CD4-positive, alpha-beta memory T cell (primary cell): ENCODE measurements around the gene RIPK1. TPM values are rescaled to one million over a fixed set of nuclear protein-coding genes. Genes with fewer than 3 reads are reported as not detected.
A peak's percentile ranks its signal among the peaks of the same experiment; 100 is the strongest.
"Not testable (repeated sequence)": the region's sequence is repeated elsewhere in the genome, so short reads cannot be mapped to it uniquely, and the experiment has no call there.

Experiments used
- CTCF ChIA-PET: fragments of 350-600 bp; sonication (Branson Sonifier 250); formaldehyde crosslinking; loops from one replicate; lab custom pipeline; 2021; ENCODE audit warnings: inconsistent platforms; ENCODE audit not compliant: partially characterized antibody; lab: Charles Lee
- POLR2A ChIA-PET: fragments of 350-600 bp; sonication (Branson Sonifier 250); formaldehyde crosslinking; loops from one replicate; lab custom pipeline; 2021; ENCODE audit not compliant: partially characterized antibody; lab: Charles Lee
- DNase-seq, 5 donors: peaks; one replicate each; pipeline versions ENCODE4 v3.0.0 to v3.0.0-alpha.2; 2020 to 2022; ENCODE audit warnings: mixed read lengths in 1 of 5
- H3K27ac ChIP-seq: one replicate; pipeline ENCODE4 v1.7.0; 2013; ENCODE audit warnings: low read depth, low read length
- H3K27me3 ChIP-seq: 2 replicates; pipeline ENCODE4 v1.7.0; 2013; ENCODE audit warnings: mild to moderate bottlenecking, low read length, moderate library complexity; ENCODE audit not compliant: insufficient read depth
- H3K36me3 ChIP-seq: 2 replicates; pipeline ENCODE4 v1.7.0; 2013; ENCODE audit warnings: mild to moderate bottlenecking, low read length, moderate library complexity; ENCODE audit not compliant: insufficient read depth
- H3K4me1 ChIP-seq: 2 replicates; pipeline ENCODE4 v1.7.0; 2013; ENCODE audit warnings: mild to moderate bottlenecking, low read length, moderate library complexity; ENCODE audit not compliant: insufficient read depth
- H3K4me3 ChIP-seq, 2 donors: one replicate each; pipeline ENCODE4 v1.7.0; 2013; ENCODE audit warnings: low read length in 2 of 2, mild to moderate bottlenecking in 1 of 2
- H3K9me3 ChIP-seq, 2 donors: one replicate each; pipeline ENCODE4 v1.7.0; 2013; ENCODE audit warnings: low read length in 2 of 2, control low read depth in 1 of 2; ENCODE audit not compliant: control insufficient read depth in 1 of 2
- H3K27ac Mint-ChIP-seq, 7 donors: one replicate each; pipeline ENCODE4 v1.8.0; 2020 to 2021; ENCODE audit warnings: mixed read lengths in 7 of 7, mild to moderate bottlenecking in 6 of 7, inconsistent platforms in 3 of 7, moderate library complexity in 3 of 7
- H3K27me3 Mint-ChIP-seq, 2 donors: one replicate each; pipeline ENCODE4 v1.8.0; 2020 to 2021; ENCODE audit warnings: mixed read lengths in 2 of 2
- H3K36me3 Mint-ChIP-seq, 2 donors: one replicate each; pipeline ENCODE4 v1.8.0; 2020 to 2021; ENCODE audit warnings: mixed read lengths in 2 of 2, inconsistent platforms in 1 of 2, mild to moderate bottlenecking in 1 of 2
- H3K4me1 Mint-ChIP-seq, 4 donors: one replicate each; pipeline ENCODE4 v1.8.0; 2020 to 2021; ENCODE audit warnings: mixed read lengths in 4 of 4, mild to moderate bottlenecking in 1 of 4
- H3K4me3 Mint-ChIP-seq, 8 donors: one replicate each; pipeline ENCODE4 v1.8.0; 2020 to 2021; ENCODE audit warnings: mixed read lengths in 8 of 8, mild to moderate bottlenecking in 7 of 8, moderate library complexity in 6 of 8, inconsistent platforms in 3 of 8
- H3K9me3 Mint-ChIP-seq, 8 donors: one replicate each; pipeline ENCODE4 v1.8.0; 2020 to 2021; ENCODE audit warnings: mixed read lengths in 8 of 8, mild to moderate bottlenecking in 5 of 8, inconsistent platforms in 3 of 8, moderate library complexity in 1 of 8
- intact Hi-C: fragments of 100-400 bp; cut with micrococcal nuclease; formaldehyde crosslinking; loops from one replicate; pipeline ENCODE4 v1.15.1; 2023
- polyA plus RNA-seq, 2 donors: library from polyadenylated mRNA; unstranded; fragments of 300-500 nt; fragmentation: Illumina TruSeq; gene quantifications; one replicate each; pipeline ENCODE4 v1.2.3, GENCODE V29; 2021
- total RNA-seq, 2 experiments: library from RNA; stranded (reverse); gene quantifications; one replicate each; pipeline ENCODE4 v1.2.3, GENCODE V29; 2021

Gene RIPK1
- total and polyA plus RNA-seq, 4 experiments from 2014 or later = 13.1 to 39.0 (median 34.8) TPM

- Histone ChIP-seq H3K4me3 (no peak overlapping the region), H3K4me1 (peaks cover 33% of the 10 kb centered on the region), H3K36me3 (peaks cover 48% of the 10 kb centered on the region), H3K27me3 (no peaks in the 10 kb centered on the region), H3K27ac (no peak overlapping the region), H3K9me3 (no peaks in the 10 kb centered on the region)
- intact Hi-C loops = no loop called here
- Mint-ChIP-seq H3K9me3 (no peaks in the 10 kb centered on the region), H3K27ac (peak overlapping the region in 3 of 7 donors; percentile 6 to 70 (median 19)), H3K36me3 (peaks cover 53 to 73% of the 10 kb centered on the region in 2 donors), H3K4me3 (peak overlapping the region in 1 of 8 donors; percentile 49), H3K4me1 (peaks cover 36 to 57% (median 43%) of the 10 kb centered on the region in 4 donors), H3K27me3 (no peaks in the 10 kb centered on the region)
- DNase-seq = no peak
- ChIA-PET CTCF (interaction anchor here (1.2 kb wide), 1 partner anchor 14 kb away, joined by 3 read pairs; no protein-coding TSS in a partner anchor), POLR2A (no interaction called here)
Observed at GRCh38 chr6:3077430-3077829, 9.1 kb downstream of the RIPK1 start.

GRCh38 chr6:3078952-3079351, 10.7 kb downstream of the RIPK1 start:
- H3K4me3 Mint-ChIP-seq, H3K27ac ChIP-seq, intact Hi-C loops, H3K9me3 Mint-ChIP-seq, H3K27me3 ChIP-seq, POLR2A ChIA-PET, H3K9me3 ChIP-seq, DNase-seq, H3K4me3 ChIP-seq, H3K27me3 Mint-ChIP-seq: not testable (repeated sequence)
- H3K4me1 ChIP-seq = peaks cover 21% of the 10 kb centered on the region
- peaks cover 63% of the 10 kb centered on the region for H3K36me3 ChIP-seq
- Mint-ChIP-seq H3K4me1 (peaks cover 27 to 44% (median 34%) of the 10 kb centered on the region in 4 donors), H3K27ac (peak overlapping the region in 1 of 7 donors; percentile 75), H3K36me3 (peaks cover 61 to 80% of the 10 kb centered on the region in 2 donors)
- CTCF ChIA-PET = interaction anchor here (1.2 kb wide), 2 partner anchors 13 to 15 kb away, joined by 3 read pairs; no protein-coding TSS in a partner anchor

- Mint-ChIP-seq H3K4me1 (peaks cover 25 to 37% (median 34%) of the 10 kb centered on the region in 4 donors), H3K27ac (peak overlapping the region in 4 of 7 donors; percentile 30 to 71 (median 66)), H3K36me3 (peaks cover 64 to 84% of the 10 kb centered on the region in 2 donors), H3K9me3 (no peaks in the 10 kb centered on the region), H3K4me3 (no peak overlapping the region), H3K27me3 (no peaks in the 10 kb centered on the region)
- CTCF ChIA-PET = interaction anchor here (1.2 kb wide), 1 partner anchor 14 kb away, joined by 3 read pairs; no protein-coding TSS in a partner anchor
- POLR2A ChIA-PET = no interaction called here
- Histone ChIP-seq H3K27me3 (no peaks in the 10 kb centered on the region), H3K9me3 (no peaks in the 10 kb centered on the region), H3K36me3 (peaks cover 63% of the 10 kb centered on the region), H3K4me1 (peaks cover 17% of the 10 kb centered on the region), H3K27ac (no peak overlapping the region), H3K4me3 (no peak overlapping the region)
- no peak for DNase-seq
- intact Hi-C loops = no loop called here
Observed at GRCh38 chr6:3079682-3080081, 11.4 kb downstream of the RIPK1 start.

- ChIA-PET CTCF (interaction anchor here (0.5 kb wide), 1 partner anchor 135 kb away, joined by 3 read pairs; no protein-coding TSS in a partner anchor), POLR2A (no interaction called here)
- intact Hi-C loops = no loop called here
- H3K36me3 Mint-ChIP-seq = peaks cover 81 to 91% of the 10 kb centered on the region in 2 donors
- no peaks in the 10 kb centered on the region for H3K9me3 Mint-ChIP-seq
- peaks cover 83% of the 10 kb centered on the region for H3K36me3 ChIP-seq
- no peak overlapping the region for H3K27ac ChIP-seq
- H3K4me1 Mint-ChIP-seq = peaks cover 12 to 22% (median 20%) of the 10 kb centered on the region in 4 donors
- H3K9me3 ChIP-seq = no peaks in the 10 kb centered on the region
- H3K4me3 ChIP-seq = no peak overlapping the region
- H3K27ac Mint-ChIP-seq = peak overlapping the region in 2 of 7 donors; percentile 25 to 77
- H3K27me3 Mint-ChIP-seq = no peaks in the 10 kb centered on the region
- H3K4me3 Mint-ChIP-seq = no peak overlapping the region
- H3K27me3 ChIP-seq = no peaks in the 10 kb centered on the region
- DNase-seq = no peak
- H3K4me1 ChIP-seq = no peaks in the 10 kb centered on the region
Observed at GRCh38 chr6:3081960-3082359, 13.7 kb downstream of the RIPK1 start.

GRCh38 chr6:3085074-3085473, 16.8 kb downstream of the RIPK1 start:
- H3K4me3 ChIP-seq = no peak overlapping the region
- Mint-ChIP-seq H3K27me3 (no peaks in the 10 kb centered on the region), H3K36me3 (peaks cover 74 to 85% of the 10 kb centered on the region in 2 donors), H3K4me1 (peaks cover 4 to 14% (median 14%) of the 10 kb centered on the region in 4 donors), H3K27ac (no peak overlapping the region), H3K9me3 (no peaks in the 10 kb centered on the region), H3K4me3 (no peak overlapping the region)
- ChIA-PET CTCF (interaction anchor here (1.8 kb wide), 1 partner anchor 13 kb away, joined by 7 read pairs; no protein-coding TSS in a partner anchor), POLR2A (no interaction called here)
- H3K36me3 ChIP-seq = peaks cover 77% of the 10 kb centered on the region
- no peak for DNase-seq
- no peaks in the 10 kb centered on the region for H3K9me3 ChIP-seq
- H3K27ac ChIP-seq = no peak overlapping the region
- no peaks in the 10 kb centered on the region for H3K27me3 ChIP-seq
- intact Hi-C loops = no loop called here
- no peaks in the 10 kb centered on the region for H3K4me1 ChIP-seq

- Mint-ChIP-seq H3K36me3 (peaks cover 71 to 78% of the 10 kb centered on the region in 2 donors), H3K27ac (peak overlapping the region; percentile 18 to 87 (median 73)), H3K9me3 (no peaks in the 10 kb centered on the region), H3K27me3 (no peaks in the 10 kb centered on the region), H3K4me3 (no peak overlapping the region), H3K4me1 (peaks cover 4 to 14% (median 13%) of the 10 kb centered on the region in 4 donors)
- ChIA-PET POLR2A (interaction anchor here (0.6 to 1.1 kb wide), 2 partner anchors 10 to 11 kb away, joined by 3 read pairs; no protein-coding TSS in a partner anchor), CTCF (interaction anchor here (1.4 to 1.8 kb wide), 2 partner anchors 12 to 165 kb away, joined by 3 to 7 read pairs; no protein-coding TSS in a partner anchor)
- no peak for DNase-seq
- no peaks in the 10 kb centered on the region for H3K27me3 ChIP-seq
- no peaks in the 10 kb centered on the region for H3K9me3 ChIP-seq
- intact Hi-C loops = no loop called here
- H3K4me3 ChIP-seq = no peak overlapping the region
- no peaks in the 10 kb centered on the region for H3K4me1 ChIP-seq
- peaks cover 69% of the 10 kb centered on the region for H3K36me3 ChIP-seq
- no peak overlapping the region for H3K27ac ChIP-seq
Observed at GRCh38 chr6:3086282-3086946, 18.1 kb downstream of the RIPK1 start.

GRCh38 chr6:3088446-3088845, 20.2 kb downstream of the RIPK1 start:
- no peak for DNase-seq
- CTCF ChIA-PET = no interaction called here
- peak overlapping the region in 6 of 7 donors; percentile 18 to 73 (median 56) for H3K27ac Mint-ChIP-seq

More at GRCh38 chr6:3088446-3088845, 20.2 kb downstream of the RIPK1 start:
- peaks cover 53% of the 10 kb centered on the region for H3K36me3 ChIP-seq
- no peak overlapping the region for H3K4me3 ChIP-seq
- no peaks in the 10 kb centered on the region for H3K27me3 ChIP-seq
- no peaks in the 10 kb centered on the region for H3K27me3 Mint-ChIP-seq
- no peak overlapping the region for H3K4me3 Mint-ChIP-seq
- H3K9me3 Mint-ChIP-seq = no peaks in the 10 kb centered on the region
- no peak overlapping the region for H3K27ac ChIP-seq
- POLR2A ChIA-PET = no interaction called here
- H3K4me1 ChIP-seq = no peaks in the 10 kb centered on the region
- intact Hi-C loops = no loop called here
- no peaks in the 10 kb centered on the region for H3K9me3 ChIP-seq
- peaks cover 4 to 14% (median 13%) of the 10 kb centered on the region in 4 donors for H3K4me1 Mint-ChIP-seq
- peaks cover 55 to 61% of the 10 kb centered on the region in 2 donors for H3K36me3 Mint-ChIP-seq
